Mucosa of rectum (tissue), 2 donors: ENCODE results near the gene ACADS.
A peak's percentile ranks its signal among the peaks of the same experiment; 100 is the strongest.

Experiments
- H3K27ac ChIP-seq, 2 donors: one replicate each; pipeline ENCODE4 v1.7.0; 2013; ENCODE audit warnings: inconsistent platforms in 2 of 2, low read depth in 2 of 2, low read length in 2 of 2
- H3K27me3 ChIP-seq, 2 donors: one replicate each; pipeline ENCODE4 v1.7.0; 2013; ENCODE audit warnings: low read length in 2 of 2; ENCODE audit not compliant: control insufficient read depth in 2 of 2, insufficient read depth in 2 of 2
- H3K36me3 ChIP-seq, 2 donors: one replicate each; pipeline ENCODE4 v1.7.0; 2013; ENCODE audit warnings: low read length in 2 of 2; ENCODE audit not compliant: control insufficient read depth in 2 of 2, insufficient read depth in 2 of 2
- H3K4me1 ChIP-seq, 2 donors: one replicate each; pipeline ENCODE4 v1.7.0; 2013; ENCODE audit warnings: low read length in 2 of 2, mild to moderate bottlenecking in 1 of 2; ENCODE audit not compliant: control insufficient read depth in 2 of 2, insufficient read depth in 2 of 2
- H3K4me3 ChIP-seq, 2 donors: one replicate each; pipeline ENCODE4 v1.7.0; 2013; ENCODE audit warnings: low read length in 2 of 2
- H3K9ac ChIP-seq, 2 donors: one replicate each; pipeline ENCODE4 v1.7.0; 2013; ENCODE audit warnings: low read length in 2 of 2, low read depth in 1 of 2, mild to moderate bottlenecking in 1 of 2
- H3K9me3 ChIP-seq, 2 donors: one replicate each; pipeline ENCODE4 v1.7.0; 2013; ENCODE audit warnings: low read length in 2 of 2; ENCODE audit not compliant: control insufficient read depth in 2 of 2
- donor health status: healthy.
- donor health status: Normal muscosa, but diverticular disease.

The ACADS gene

DNA sequence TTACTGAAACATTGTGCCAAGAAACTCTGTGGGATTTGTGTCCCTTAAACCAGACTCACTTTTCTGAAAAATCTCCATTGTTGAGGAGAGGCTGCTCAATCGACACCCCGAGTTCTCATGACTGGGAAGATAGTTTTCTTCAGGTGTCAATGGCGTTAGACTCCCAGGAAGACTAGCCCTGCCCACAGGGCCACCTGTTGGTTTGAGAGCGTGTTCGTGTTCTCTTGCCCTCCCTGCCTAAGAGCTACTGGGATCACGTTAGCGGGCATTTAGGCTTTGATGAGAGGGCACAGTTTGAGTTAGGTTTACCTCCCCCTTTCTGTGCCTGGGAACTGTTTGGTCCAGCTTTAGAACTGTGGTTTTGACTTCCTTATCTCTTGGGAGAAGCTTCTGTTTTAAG is 26.1 kb upstream of the ACADS start:
- Histone ChIP-seq H3K9ac (no peak overlapping the region), H3K4me1 (peaks cover 4 to 15% of the 10 kb centered on the region in 2 donors), H3K27ac (no peak overlapping the region), H3K4me3 (no peak overlapping the region), H3K9me3 (no peaks in the 10 kb centered on the region), H3K27me3 (no peaks in the 10 kb centered on the region), H3K36me3 (peaks cover 62 to 84% of the 10 kb centered on the region in 2 donors)

DNA sequence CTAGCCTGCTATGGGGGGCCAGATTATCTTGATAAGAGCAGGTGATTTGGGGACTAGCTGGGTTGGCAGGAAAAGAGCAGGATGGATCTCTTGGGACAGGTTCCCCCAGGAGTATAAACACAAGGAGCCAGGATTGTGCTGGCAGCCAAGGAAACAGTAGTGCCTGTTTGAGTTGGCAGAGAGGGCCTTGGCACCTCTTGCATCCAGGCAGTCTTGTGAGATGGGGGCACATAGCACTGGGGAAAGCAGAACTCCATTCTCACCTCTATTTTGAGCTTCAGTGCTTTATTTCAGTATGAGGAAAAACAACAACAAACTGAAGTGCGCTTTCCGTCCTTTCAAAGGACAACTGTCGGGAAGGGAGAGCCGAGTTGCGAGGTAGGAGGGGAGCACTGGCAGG is 24.7 kb upstream of the ACADS start:
- Histone ChIP-seq H3K4me1 (peaks cover 4 to 13% of the 10 kb centered on the region in 2 donors), H3K9me3 (no peaks in the 10 kb centered on the region), H3K9ac (no peak overlapping the region), H3K27me3 (no peaks in the 10 kb centered on the region), H3K4me3 (no peak overlapping the region), H3K36me3 (peaks cover 53 to 71% of the 10 kb centered on the region in 2 donors), H3K27ac (no peak overlapping the region)

DNA sequence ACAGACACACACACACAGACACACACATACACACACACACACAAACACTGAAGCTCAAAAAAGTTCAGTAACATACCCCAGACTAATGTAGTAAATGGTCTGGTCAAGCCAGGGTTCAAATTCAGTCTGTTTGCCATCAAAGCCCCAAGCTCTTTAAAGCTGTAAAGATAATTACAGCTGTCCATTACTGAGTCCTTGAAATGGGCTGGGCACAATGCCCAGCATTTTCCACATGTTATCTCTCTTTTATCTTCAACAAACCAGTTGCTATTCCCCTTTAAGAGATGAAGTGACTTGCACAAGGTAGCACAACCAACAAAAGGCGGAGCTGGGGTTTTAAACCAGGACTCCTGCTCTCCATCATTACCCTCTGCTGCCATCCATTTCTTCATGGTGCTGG is 23.0 kb upstream of the ACADS start:
- H3K27me3 ChIP-seq = no peaks in the 10 kb centered on the region
- H3K9ac ChIP-seq = no peak overlapping the region
- H3K36me3 ChIP-seq = peaks cover 38 to 57% of the 10 kb centered on the region in 2 donors
- no peak overlapping the region for H3K4me3 ChIP-seq
- H3K9me3 ChIP-seq = no peaks in the 10 kb centered on the region
- no peak overlapping the region for H3K27ac ChIP-seq
- no peaks in the 10 kb centered on the region for H3K4me1 ChIP-seq

DNA sequence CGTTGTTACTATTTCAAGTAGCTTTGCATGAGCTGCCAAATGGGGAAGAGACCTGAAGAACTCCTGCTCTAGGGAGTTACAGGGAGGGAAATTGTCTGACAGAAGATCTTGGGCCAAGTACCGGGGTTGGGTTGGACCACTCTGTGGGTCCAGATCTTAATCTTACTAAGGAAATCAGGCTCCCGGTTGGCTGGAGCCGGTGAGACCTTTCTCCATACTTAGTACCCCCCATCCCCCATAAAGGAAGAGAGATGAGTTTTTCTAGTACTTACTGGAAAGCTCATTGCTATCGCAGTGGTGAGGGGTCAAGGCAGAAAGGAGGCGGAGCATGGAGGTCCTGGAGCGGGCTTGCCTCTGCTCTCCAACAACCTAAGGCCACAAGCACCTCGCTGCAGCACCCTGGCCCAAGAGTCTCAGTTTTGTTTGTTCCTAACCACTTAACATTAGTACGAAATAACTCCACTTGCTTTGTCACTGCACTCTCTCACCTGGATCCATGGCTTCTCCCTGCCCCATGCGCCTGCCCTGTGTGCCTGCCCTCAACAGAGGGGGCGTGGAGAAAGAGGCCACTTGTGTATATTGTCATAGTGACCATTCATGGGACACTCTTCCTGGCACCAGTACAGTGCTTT is 22.2 kb upstream of the ACADS start:
- Histone ChIP-seq H3K9me3 (no peaks in the 10 kb centered on the region), H3K36me3 (peaks cover 36 to 49% of the 10 kb centered on the region in 2 donors), H3K27ac (no peak overlapping the region), H3K4me1 (no peaks in the 10 kb centered on the region), H3K4me3 (no peak overlapping the region), H3K9ac (no peak overlapping the region), H3K27me3 (no peaks in the 10 kb centered on the region)

DNA sequence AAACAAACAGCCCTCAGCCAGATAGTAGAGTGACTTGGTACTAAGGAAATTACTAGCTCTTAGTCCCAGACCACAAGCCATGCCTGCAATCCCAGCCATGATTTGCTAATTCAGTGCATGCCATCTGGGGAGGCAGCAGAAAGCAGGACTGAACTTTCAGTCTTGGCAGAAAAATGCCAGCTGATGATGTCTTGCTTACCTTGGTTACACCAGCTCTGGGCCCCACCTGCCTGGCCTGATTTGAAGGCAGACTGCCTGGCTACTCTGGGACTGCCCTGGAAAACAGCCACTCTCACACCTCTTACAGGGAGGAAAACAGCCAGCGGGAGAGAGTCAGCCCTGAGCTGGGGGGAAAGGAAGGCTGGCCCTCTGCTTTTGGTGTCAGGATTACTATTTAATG is 20.0 kb upstream of the ACADS start:
- no peak overlapping the region for H3K9ac ChIP-seq
- peaks cover 5 to 6% of the 10 kb centered on the region in 2 donors for H3K4me1 ChIP-seq
- H3K27ac ChIP-seq = no peak overlapping the region
- H3K36me3 ChIP-seq = peaks cover 22 to 27% of the 10 kb centered on the region in 2 donors
- H3K9me3 ChIP-seq = no peaks in the 10 kb centered on the region
- H3K4me3 ChIP-seq = no peak overlapping the region
- H3K27me3 ChIP-seq = no peaks in the 10 kb centered on the region

DNA sequence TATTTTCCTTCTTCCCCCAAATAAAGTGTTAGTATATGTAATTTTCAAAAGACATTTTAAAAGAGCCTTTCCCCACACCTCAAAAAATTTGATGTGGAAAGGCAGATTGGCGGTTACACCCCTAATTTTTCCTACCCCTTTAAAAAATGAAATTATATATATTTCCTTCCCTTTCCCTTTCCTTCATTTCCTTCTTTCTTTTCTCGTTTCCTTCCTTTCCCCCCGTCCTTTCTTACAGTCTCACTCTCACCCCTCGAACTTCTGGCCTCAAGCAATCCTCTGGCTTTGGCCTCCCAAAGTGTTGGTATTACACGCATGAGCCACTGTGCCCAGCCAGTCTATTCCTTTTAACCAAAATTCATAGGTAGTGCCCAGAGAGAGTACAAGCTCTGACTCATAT is 19.6 kb upstream of the ACADS start:
- H3K36me3 ChIP-seq = peaks cover 22 to 23% of the 10 kb centered on the region in 2 donors
- H3K9ac ChIP-seq = no peak overlapping the region
- H3K4me1 ChIP-seq = peaks cover 5 to 9% of the 10 kb centered on the region in 2 donors
- no peaks in the 10 kb centered on the region for H3K9me3 ChIP-seq
- no peaks in the 10 kb centered on the region for H3K27me3 ChIP-seq
- no peak overlapping the region for H3K4me3 ChIP-seq
- H3K27ac ChIP-seq = no peak overlapping the region

DNA sequence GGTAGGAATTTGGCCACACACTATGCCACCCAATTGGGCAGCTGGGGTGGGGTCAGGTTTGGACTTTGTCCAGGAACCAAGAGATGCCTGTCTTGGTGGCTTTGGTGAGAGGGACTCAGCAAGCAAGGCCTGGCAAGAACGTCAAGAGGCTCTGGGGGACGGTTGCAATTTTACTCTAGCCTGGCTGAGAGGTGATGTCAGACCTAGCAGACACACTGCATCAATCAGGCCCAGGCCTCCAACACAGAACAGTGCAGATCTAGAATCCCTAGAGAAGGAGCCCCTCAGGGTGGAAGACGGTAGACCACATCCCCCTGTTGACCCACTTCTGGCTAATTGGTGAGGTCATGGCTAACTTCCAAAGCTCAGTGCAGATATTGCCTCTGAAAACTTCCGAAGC is 17.0 kb upstream of the ACADS start:
- peaks cover 7 to 9% of the 10 kb centered on the region in 2 donors for H3K36me3 ChIP-seq
- H3K27ac ChIP-seq = no peak overlapping the region
- H3K4me3 ChIP-seq = no peak overlapping the region
- no peaks in the 10 kb centered on the region for H3K27me3 ChIP-seq
- no peak overlapping the region for H3K9ac ChIP-seq
- no peaks in the 10 kb centered on the region for H3K9me3 ChIP-seq
- peaks cover 14 to 16% of the 10 kb centered on the region in 2 donors for H3K4me1 ChIP-seq

DNA sequence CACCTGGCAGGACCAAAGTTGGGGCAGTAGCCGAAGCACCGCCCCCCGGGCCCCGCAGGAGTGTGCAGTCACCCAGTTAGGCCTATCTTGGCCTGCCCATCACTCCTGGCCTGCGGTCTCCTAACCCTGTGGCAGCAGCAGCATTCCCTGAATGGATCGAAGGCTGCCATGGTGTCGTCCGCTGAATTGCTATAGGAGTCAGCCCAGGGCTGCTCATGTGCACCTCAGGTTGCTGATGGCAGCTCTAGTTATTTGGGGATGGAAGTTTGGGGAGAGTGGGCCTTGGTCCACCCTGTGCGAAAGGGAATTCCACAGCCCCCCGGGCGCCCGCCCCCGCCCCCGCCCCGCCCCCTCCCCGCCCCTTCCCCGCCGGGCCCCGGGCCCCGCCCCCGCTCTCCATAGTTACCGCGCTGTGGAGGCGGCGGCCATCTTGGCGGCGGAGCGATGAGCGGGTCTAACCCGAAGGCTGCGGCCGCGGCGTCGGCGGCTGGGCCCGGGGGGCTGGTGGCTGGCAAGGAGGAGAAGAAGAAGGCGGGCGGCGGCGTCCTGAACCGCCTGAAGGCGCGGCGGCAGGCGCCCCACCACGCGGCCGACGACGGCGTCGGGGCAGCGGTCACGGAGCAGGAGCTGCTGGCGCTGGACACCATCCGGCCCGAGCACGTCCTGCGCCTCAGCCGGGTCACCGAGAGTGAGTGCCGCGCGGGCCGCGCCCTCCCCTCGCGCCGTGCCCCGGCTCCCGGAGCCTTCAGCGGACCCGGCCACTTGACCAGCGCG is 15.4 kb upstream of the ACADS start, which contains the start of gene UNC119B:
Gene UNC119B (plus strand): TSS at position 428 of the 774 bp plus-strand sequence. CDS start 17 bp downstream, at position 445.
- H3K27me3 ChIP-seq = no peaks in the 10 kb centered on the region
- H3K4me1 ChIP-seq = peaks cover 14 to 16% of the 10 kb centered on the region in 2 donors
- H3K36me3 ChIP-seq = peaks cover 13 to 16% of the 10 kb centered on the region in 2 donors
- peak within 1 kb of the TSS; percentile 72 to 79 for H3K9ac ChIP-seq
- H3K4me3 ChIP-seq = peak within 1 kb of the TSS; percentile 78 to 82
- no peaks in the 10 kb centered on the region for H3K9me3 ChIP-seq
- peak within 1 kb of the TSS; percentile 69 to 70 for H3K27ac ChIP-seq

DNA sequence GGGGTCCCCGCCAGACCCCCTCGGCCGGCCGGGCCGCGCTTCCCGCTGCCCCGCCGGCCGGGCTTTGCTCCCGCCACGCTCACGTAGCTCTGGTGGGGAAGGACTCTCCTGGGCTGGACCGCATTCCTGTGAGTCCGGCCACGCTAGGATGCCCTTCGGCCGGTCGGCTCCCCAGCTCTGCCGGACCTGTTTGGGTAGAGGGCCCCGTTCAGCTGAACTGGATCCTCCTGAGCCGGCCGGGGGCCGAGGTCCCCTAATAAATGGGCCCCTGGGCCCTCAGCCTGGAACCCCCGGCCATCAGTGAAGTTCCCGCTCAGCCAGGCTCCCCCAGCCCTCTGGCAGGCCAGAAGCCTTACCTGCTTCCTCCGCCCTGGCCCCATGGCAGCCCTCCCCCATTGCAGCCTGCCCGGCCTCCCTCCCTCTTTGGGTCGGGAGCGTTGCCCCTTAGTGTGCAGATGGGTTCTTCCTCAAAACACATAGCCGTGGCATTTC is 14.8 kb upstream of the ACADS start:
- Histone ChIP-seq H3K27ac (peak overlapping the region; percentile 69 to 70), H3K4me3 (peak overlapping the region; percentile 78 to 82), H3K4me1 (peaks cover 14 to 16% of the 10 kb centered on the region in 2 donors), H3K9ac (peak overlapping the region; percentile 72 to 79), H3K27me3 (no peaks in the 10 kb centered on the region), H3K36me3 (peaks cover 13 to 16% of the 10 kb centered on the region in 2 donors), H3K9me3 (no peaks in the 10 kb centered on the region)

DNA sequence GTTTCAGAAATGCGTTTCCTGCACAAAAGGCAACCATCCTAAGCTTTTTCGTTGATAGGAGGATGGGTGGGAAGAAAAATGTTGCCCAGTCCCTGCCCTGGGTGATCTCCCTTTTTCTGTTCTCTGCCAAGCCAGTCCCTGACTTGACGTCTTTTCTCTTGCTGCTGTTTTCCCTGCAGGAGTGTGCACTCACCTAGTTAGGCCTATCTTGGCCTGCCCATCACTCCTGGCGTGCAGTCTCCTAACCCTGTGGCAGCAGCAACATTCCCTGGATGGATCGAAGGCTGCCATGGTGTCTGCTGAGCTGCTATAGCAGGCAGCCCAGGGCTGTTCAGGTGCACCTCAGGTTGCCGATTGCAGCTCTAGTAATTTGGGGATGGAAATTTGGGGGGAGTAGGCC is 14.2 kb upstream of the ACADS start:
- no peaks in the 10 kb centered on the region for H3K27me3 ChIP-seq
- peaks cover 18 to 21% of the 10 kb centered on the region in 2 donors for H3K4me1 ChIP-seq
- peak overlapping the region; percentile 72 to 79 for H3K9ac ChIP-seq
- peak overlapping the region in 1 of 2 donors; percentile 70 for H3K27ac ChIP-seq
- H3K4me3 ChIP-seq = peak overlapping the region; percentile 78 to 82
- peaks cover 17 to 22% of the 10 kb centered on the region in 2 donors for H3K36me3 ChIP-seq
- H3K9me3 ChIP-seq = no peaks in the 10 kb centered on the region
